GM10847 (cell line): ENCODE results near the gene LIMK2.

ENCODE experiments used
- POLR2A ChIP-seq: IDR thresholded peaks from 2 replicates; pipeline ENCODE4 v1.6.1; 2011; ENCODE audit not compliant: insufficient read length; ENCODE audit errors: extremely low read depth

The LIMK2 gene

DNA sequence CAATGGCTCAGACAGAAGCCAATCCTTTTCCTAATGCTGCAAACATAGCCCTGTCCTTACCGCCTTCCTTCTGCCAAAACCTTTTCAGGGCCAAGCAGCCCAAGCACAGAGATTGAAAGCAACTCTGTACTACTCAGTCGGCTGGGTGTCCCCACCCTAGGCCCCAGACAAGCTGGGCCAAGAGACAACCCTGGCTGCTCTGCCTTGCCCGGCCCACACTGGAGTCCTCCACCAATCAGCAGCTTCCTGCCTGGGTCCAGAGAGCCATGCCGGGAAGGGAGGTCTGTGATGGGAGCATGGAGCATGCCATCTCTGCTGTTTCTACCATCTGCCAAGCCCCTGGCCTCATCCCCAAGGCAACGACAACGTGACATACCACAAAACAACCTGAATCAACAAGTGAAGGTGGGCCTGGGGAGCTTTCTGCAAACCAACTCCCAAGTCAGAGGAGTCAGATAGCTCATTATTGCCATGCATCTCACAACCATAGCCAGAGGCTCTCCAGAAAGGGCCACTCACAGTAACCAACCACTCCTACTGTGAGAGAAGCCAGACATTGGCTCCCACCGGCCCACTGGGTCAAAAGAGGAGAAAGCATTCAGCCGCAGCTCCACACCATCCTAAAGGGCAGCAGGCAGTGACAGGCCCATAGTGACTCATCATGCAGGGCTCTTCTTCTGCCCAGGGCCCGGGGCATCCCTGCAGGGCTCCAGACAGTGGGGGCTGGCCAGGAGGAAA is 115.9 kb downstream of the LIMK2 start:
- no peak for TF ChIP-seq POLR2A

DNA sequence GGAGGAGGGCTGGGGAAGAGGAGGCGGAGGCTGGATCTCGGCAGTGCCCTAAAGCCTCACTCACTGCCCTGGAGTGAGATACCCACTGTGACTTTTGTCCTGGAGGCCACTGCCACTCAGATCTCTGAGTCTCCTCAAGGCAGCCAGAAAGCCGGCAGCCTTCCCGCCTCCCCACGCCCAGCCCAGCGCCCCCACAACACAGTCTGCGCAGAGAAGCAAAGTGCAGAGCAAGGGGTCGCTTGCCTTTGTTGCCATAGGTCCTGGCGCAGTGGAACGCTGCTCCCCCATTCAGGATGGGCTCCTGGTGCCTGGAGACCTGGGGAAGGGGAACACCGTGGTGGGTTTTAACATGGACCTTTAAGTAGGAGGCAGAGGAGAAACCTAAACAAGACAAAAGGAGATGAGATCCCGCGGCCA is 116.5 kb downstream of the LIMK2 start:
- no peak for TF ChIP-seq POLR2A

DNA sequence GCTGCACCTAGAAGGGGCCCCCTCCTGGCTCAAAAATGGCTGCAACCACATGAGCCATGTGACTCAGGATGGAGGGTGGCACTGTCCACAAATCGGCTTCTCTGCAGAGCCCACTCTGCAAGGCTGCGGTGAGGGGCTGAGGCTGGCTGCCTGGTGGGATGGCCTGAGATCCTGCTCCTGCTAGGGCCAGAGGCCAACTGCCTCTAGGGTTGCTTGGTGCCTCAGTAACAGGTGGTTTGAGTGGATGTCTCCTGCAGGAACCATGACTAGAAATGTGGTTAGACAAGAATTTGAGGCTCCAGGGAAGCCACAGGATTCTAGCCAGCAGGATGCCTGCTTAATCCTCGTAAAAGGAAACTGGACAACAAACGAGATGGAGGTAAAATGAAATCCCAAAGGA is 116.9 kb downstream of the LIMK2 start:
- no peak for TF ChIP-seq POLR2A
